Measurements from ENCODE around the gene GCN1.

GRCh38 chr12:120175062-120175461 is 19.5 kb downstream of the GCN1 start:
- no peak for TF ChIP-seq POLR2A (IDR thresholded peaks at IDR 0.05; ENCODE audit: low read depth, low read length)
- no peak for TF ChIP-seq POLR2AphosphoS5 (IDR thresholded peaks at IDR 0.05; ENCODE audit: low read depth, low read length)
- no peak for TF ChIP-seq TAF1 (IDR thresholded peaks at IDR 0.05; ENCODE audit: borderline replicate concordance, low read depth, low read length)

All from GM12892 (cell line).